A549 (cell line): ENCODE results near the gene BTBD16.

ENCODE experiments used
- BHLHE40 ChIP-seq: IDR thresholded peaks from 2 replicates; pipeline ENCODE4 v1.6.1; 2012; ENCODE audit warnings: low read depth, low read length, inconsistent platforms
- CTCF ChIP-seq: fragments of >200 bp; sonication (Bioruptor Twin); formaldehyde crosslinking; IDR thresholded peaks from 3 replicates; pipeline ENCODE4 v1.5.1; 2016
- ELK1 ChIP-seq: fragments of 150-350 bp; IDR thresholded peaks from 2 replicates; pipeline ENCODE4 v1.6.1; 2014; ENCODE audit warnings: low read depth, mild to moderate bottlenecking, low read length
- EP300 ChIP-seq, 2 experiments: fragments of >200 bp; sonication (Bioruptor Twin); formaldehyde crosslinking; IDR thresholded peaks; 2 replicates in 1 of 2; 3 replicates in 1 of 2; pipeline ENCODE4 v1.6.1; 2016 to 2017
- MYC ChIP-seq: IDR thresholded peaks from 2 replicates; pipeline ENCODE4 v1.6.1; 2012; ENCODE audit warnings: mild to moderate bottlenecking, inconsistent platforms, low read length, improper control_type of control experiment, borderline replicate concordance
- POLR2A ChIP-seq: IDR thresholded peaks from 2 replicates; pipeline ENCODE4 v1.6.1; 2012; ENCODE audit warnings: mild to moderate bottlenecking, low read length
- POLR2AphosphoS2 ChIP-seq: conservative IDR thresholded peaks from 2 replicates; pipeline ENCODE4 v1.6.1; 2012; ENCODE audit warnings: low read length, improper control_type of control experiment, inconsistent platforms
- RAD21 ChIP-seq, 2 experiments: fragments of >200 bp in 1 of 2; sonication (Bioruptor Twin) in 1 of 2; formaldehyde crosslinking in 1 of 2; IDR thresholded peaks in 1 of 2; conservative IDR thresholded peaks in 1 of 2; 2 replicates in 1 of 2; 3 replicates in 1 of 2; pipeline ENCODE4 v1.6.1; 2012 to 2018; ENCODE audit warnings: inconsistent platforms in 1 of 2
- REST ChIP-seq: fragments of 200-600 bp; sonication (generic); IDR thresholded peaks from 2 replicates; pipeline ENCODE4 v1.6.1; 2016; ENCODE audit warnings: antibody characterized with exemption, mild to moderate bottlenecking, moderate library complexity
- TP53 ChIP-seq: fragments of 250-450 bp; sonication (Bioruptor Pico); IDR thresholded peaks from 2 replicates; pipeline ENCODE4 v1.5.0; 2021; ENCODE audit warnings: mild to moderate bottlenecking, moderate library complexity

GRCh38 chr10:122363311-122363710 is 92.2 kb downstream of the BTBD16 start:
- no peak for TF ChIP-seq POLR2A
- no peak for TF ChIP-seq CTCF
- no peak for TF ChIP-seq BHLHE40
- no peak for TF ChIP-seq ELK1
- no peak for TF ChIP-seq POLR2AphosphoS2
- no peak for TF ChIP-seq RAD21 (conservative IDR thresholded peaks at IDR 0.05 in 1 of 2, IDR thresholded peaks at IDR 0.05 in 1 of 2)
- no peak for TF ChIP-seq TP53 (CRISPR knock-in tag)
- no peak for TF ChIP-seq EP300 (IDR thresholded peaks at IDR 0.05)
- no peak for TF ChIP-seq REST
- TF ChIP-seq MYC: no peak
